HG03469 (cell line): ENCODE data around the gene GATAD2A.

Experiments
- ATAC-seq: cut with Tn5 transposase; IDR thresholded peaks from one replicate; pipeline ENCODE4 v1.9.1; 2021; ENCODE audit warnings: mild to moderate bottlenecking, moderate library complexity, moderate number of reproducible peaks; ENCODE audit not compliant: unreplicated experiment

GATAD2A gene

DNA sequence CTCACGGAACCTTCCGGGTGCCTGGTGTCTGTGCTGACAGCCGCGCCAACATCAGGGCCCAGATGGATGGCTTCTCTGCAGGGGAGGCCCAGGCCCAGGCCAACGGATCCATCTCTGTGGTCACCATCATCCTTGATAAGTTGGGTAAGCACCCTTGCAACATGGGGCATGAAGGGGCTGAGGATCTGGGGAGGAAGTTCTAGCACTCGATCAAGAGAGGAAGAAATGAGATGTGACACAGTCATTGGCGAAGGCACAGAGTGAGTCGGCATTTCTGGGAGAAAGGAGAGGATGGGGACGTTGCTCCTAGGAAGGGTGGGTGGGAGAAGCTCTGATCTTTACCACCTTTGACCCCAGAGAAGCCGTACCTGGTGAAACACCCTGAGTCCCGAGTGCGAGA lies 137.0 kb downstream of the GATAD2A start:
- no peak for ATAC-seq

DNA sequence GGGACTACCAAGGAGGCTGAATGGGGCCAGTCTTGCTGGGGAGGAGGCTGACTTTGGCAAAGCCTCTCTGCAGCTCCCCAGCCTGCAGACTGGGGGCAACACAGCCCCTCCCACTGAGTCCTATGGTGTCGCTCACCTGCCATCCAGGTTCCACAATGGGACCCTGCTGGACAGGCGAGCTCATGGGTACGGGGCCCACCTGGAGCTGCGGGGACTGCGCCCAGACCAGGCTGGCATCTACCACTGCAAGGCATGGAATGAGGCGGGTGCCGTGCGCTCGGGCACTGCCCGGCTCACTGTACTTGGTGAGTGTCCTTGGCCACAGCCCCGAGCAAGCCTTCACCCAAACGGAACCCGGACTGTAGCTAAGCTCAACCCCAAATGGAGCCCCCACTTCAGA lies 137.6 kb downstream of the GATAD2A start:
- no peak for ATAC-seq

DNA sequence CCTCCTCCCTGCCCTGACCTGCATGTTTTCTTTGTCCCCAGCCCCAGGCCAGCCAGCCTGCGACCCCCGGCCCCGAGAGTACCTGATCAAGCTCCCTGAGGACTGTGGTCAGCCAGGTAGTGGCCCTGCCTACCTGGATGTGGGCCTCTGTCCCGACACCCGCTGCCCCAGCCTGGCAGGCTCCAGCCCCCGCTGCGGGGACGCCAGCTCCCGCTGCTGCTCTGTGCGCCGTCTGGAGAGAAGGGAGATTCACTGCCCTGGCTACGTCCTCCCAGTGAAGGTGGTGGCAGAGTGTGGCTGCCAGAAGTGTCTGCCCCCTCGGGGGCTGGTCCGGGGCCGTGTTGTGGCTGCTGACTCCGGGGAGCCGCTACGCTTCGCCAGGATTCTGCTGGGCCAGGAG lies 138.2 kb downstream of the GATAD2A start:
- ATAC-seq: no peak

DNA sequence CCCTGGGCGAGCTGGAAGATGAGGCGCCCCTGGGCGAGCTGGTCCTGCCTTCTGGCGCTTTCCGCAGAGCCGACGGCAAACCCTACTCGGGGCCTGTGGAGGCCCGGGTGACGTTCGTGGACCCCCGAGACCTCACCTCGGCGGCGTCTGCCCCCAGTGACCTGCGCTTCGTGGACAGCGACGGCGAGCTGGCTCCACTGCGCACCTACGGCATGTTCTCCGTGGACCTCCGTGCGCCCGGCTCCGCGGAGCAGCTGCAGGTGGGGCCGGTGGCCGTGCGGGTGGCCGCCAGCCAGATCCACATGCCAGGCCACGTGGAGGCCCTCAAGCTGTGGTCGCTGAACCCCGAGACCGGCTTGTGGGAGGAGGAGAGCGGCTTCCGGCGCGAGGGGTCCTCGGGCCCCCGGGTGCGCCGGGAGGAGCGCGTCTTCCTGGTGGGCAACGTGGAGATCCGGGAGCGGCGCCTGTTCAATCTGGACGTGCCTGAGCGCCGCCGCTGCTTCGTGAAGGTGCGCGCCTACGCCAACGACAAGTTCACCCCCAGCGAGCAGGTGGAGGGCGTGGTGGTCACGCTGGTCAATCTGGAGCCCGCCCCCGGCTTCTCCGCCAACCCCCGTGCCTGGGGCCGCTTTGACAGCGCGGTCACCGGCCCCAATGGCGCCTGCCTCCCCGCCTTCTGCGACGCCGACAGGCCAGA lies 138.9 kb downstream of the GATAD2A start:
- no peak for ATAC-seq

DNA sequence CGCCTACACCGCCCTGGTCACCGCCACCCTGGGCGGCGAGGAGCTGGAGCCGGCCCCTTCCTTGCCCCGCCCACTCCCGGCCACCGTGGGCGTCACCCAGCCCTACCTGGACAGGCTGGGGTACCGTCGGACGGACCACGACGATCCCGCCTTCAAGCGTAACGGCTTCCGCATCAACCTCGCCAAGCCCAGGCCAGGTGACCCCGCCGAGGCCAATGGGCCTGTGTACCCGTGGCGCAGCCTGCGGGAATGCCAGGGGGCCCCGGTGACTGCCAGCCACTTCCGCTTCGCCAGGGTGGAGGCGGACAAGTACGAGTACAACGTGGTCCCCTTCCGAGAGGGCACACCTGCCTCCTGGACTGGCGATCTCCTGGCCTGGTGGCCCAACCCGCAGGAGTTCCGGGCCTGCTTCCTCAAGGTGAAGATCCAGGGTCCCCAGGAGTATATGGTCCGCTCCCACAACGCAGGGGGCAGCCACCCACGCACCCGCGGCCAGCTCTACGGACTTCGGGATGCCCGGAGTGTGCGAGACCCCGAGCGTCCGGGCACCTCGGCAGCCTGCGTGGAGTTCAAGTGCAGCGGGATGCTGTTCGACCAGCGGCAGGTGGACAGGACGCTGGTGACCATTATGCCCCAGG lies 139.6 kb downstream of the GATAD2A start:
- no peak for ATAC-seq

DNA sequence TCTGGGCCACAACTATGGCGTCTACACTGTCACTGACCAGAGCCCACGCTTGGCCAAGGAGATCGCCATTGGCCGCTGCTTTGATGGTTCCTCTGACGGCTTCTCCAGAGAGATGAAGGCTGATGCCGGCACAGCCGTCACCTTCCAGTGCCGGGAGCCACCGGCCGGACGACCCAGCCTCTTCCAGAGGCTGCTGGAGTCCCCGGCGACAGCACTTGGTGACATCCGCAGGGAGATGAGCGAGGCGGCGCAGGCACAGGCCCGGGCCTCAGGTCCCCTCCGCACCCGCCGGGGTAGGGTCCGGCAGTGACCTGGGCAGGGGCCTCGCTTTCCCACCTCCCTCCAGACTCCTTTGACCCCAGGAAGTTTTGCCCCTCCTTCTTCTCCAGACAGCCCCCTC lies 140.2 kb downstream of the GATAD2A start:
- ATAC-seq: no peak

DNA sequence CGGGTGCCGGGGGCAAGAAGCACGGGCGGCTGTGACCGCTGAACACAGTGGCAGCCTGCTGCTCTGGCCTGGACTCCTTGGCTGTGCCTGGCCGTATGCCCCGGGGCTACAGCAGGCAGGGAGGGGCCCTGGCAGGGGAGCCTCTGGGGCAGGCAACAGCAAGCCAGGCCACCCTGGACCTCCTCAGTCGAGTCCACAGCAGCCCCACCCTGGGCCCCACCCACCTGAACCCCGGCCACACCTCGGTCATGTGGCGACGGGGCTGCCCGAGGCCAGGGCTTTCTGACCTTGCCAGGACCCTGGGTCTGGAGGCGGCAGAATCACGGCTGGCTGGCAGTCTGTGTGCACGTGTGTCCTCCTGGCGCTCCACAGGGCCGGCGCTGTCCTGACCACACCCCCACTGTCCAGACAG lies 141.3 kb downstream of the GATAD2A start:
- no peak for ATAC-seq

DNA sequence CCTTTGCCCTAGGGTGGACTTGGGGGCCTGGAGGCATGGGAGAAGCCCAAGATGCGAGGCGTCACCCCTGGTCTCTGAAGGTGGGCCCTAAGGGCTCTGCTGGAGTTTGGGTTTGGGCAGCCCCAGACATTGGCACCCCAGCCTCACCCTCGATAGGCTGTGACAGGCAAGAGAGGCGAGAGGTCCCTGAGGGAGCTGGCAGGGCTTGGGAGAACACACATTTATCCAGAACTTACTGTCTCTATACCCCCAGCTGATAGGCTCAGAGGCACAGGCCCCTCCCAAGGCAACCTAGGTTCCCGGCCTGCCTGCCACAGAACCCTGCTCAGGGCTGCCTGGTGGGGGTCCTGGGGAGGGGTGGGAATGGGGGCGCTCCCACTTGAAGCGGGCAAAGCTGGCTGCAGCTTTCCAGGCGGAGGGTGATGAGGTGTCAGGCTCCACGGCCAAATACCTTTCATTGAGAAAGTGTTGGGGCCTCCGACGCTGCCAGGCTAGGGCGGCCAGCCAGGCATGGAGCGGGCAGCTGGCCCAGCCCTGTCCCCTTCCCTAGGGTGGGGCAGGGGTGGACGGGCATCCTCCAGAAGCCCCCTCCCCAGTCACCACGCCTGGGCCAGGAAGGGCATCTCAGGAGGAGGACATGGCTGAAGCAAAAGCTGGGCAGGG lies 142.3 kb downstream of the GATAD2A start:
- ATAC-seq: no peak

DNA sequence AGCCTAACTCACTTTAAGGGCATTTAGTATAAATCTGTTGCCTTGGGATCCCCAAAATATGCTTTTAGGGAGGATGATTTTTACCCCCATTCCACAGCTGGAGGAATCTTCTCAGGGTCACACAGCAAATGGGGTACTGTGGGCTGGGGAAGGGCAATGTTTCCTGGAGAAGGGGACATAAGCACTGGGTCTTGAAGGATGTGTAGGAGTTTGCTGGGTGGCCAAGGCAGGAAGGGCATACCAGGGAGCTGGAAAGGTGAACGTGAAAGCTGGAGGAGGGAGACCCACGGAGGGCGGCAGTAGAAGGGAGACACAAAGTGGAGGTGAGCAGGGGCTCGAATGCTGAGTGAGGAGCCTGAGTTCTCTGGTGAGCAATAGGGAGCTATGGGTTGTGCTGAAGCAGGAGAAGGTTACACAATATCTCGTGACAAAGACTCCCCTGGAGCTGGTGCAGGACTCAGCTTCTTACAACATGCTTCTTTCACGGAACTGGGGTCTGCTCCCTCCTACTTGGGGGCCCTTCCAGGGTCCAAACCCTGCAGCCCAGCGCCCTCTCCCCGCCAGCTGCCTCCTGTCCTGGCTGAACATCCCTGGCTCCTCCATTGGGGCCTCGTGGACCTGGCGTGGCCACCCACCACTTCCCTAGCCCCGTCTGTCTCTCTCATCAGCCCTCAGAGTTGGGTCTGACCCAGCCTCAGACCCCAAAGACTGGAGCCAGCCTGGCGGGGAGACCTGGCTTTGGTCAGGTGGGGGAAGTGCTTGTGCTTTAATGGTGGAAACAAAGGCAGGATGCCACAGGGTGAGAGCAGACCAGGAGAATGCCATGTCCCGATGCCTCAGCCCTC lies 143.7 kb downstream of the GATAD2A start:
- no peak for ATAC-seq

DNA sequence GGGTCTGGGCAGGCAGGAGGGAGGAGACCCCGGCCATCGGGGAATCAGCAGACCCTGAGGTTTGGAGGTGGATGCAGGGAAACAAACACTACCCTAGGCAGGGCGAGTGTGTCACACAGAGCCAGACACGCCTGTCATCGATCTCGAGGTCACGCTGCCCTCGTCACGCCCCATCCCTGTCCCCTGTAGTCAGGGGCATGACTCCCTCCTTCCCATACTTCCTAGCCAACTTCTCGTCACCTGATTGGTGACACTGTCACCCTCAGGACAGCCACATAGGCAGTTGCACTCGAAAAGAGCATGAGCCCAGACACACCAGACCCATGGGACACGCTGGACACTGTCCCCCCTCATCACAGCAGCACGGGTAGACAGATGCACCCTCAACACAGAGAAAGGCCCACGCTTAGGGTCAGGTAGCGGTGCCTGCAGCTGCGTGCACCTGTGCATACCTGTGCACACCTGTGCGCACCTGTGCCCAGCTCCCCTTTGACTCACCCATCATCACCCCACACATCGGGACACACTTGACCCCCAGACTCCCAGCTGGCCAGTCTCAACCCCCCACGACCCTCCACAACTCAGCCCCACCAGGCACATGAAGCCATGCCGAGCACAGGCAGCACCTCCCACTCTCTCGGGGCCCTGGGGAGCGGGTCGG lies 144.5 kb downstream of the GATAD2A start:
- ATAC-seq: no peak

DNA sequence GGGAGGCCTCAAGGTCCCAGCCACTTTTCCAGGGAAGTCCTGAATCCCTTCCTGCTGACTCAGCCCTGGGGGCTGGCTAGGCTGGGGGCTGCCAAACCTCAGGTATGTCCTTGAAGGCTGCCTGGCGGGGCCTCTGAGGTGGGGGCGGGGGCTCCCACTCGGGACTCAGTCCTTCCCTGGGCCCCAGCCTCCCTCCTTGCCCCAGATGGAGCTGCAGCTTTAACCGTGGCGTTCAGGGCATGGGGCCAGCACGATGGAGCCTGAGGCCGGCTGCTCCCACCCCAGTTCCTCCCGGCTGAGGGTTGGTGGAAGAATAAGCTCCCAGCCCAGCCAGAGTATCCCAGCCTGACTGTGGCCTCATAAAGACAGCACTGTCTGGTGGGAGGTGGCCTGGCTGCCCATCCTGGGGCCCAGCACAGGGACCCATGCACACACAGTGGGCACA lies 145.0 kb downstream of the GATAD2A start:
- no peak for ATAC-seq

DNA sequence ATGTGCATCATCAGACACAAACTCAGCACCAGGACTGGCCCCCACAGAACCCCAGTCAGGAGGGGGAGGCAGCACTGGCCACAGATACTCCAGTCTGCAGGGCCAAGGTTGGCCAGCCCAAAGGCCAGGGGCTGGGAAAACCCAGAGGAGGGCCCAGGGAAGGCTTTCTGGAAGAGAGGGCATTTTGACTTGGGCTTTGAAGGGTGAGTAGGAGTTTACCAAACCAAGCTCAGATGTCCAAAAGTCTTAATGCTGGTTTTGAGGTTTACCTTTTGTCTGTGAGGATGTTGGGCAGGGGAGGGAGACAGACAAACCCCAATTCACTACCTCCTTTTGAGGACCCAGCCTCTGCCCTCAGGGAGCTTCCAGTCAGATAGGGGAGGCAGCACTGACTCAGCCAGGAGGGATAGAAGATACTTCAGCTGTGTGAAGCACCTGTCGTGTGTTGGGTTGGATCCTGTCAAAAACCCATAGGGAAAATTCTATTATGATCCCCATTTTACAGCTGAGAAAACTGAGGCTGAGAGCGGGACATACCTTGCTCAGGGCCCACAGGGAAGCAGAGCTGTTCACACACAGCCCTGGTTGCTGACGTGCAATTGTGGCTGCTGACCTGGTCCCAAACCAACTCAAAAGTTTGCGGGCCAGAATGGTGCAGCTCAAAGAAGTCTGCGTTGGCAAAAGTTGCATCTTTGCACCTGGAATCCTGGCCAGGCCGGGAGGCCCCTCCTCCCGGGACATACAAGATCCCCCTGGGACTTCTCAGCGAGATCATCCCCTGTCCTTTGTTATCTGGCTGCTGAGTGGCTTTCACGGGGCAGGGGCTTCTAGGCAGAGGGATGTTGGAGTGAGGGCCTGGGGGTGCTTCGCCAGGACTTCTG lies 145.7 kb downstream of the GATAD2A start:
- ATAC-seq: no peak

DNA sequence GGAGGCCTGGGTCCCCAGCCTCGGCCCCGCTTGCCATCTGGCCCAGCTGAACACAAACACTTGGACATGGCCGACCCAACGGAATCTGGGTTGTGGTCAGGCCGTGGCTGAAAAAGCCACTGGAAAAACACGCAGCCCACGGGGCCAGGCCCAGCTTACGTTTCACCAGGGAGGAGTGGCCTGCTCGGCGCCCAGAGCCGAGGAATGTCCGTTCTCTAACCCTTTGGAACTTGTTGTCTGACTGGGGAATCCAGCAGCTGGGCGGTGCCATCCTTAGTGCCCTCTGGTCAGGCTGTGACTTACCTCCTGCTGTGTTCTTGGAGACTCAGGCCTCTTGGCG lies 146.3 kb downstream of the GATAD2A start:
- no peak for ATAC-seq

DNA sequence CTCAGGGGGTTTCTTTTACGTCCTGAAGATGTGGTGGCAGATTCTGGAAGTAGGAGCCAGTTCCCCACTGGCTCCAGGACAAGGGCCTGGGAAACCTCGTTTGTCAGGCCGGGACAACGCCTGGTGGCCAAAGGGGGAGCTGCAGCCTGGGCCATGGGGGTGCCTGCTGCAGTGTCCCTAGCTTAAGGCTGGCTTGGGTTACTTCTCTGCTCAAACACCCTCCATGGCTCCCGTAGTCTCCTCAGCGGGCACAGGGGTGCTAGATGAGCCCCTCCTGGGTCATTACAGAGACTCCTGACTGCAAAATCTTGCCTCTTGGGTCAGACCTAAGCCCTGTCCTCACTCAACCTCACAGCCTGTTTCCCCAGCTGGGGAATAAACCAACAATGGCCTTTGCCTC lies 147.3 kb downstream of the GATAD2A start:
- no peak for ATAC-seq

DNA sequence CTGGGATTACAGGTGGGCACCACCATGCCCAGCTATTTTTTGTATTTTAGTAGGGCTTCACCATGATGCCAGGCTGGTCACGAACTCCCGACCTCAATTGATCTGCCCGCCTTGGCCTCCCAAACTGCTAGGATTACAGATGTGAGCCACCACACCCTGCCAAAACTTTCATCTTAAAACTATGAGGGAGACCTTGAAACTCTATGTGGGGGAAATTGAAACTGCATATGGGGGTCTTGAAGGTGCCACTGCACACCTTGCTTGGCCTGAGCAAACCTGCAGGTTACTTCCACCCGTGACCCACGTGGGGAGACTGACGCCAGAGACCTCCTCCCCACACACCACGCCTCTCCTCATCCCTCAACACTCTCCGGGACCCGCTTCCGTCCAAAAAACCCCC lies 148.2 kb downstream of the GATAD2A start:
- ATAC-seq: no peak

DNA sequence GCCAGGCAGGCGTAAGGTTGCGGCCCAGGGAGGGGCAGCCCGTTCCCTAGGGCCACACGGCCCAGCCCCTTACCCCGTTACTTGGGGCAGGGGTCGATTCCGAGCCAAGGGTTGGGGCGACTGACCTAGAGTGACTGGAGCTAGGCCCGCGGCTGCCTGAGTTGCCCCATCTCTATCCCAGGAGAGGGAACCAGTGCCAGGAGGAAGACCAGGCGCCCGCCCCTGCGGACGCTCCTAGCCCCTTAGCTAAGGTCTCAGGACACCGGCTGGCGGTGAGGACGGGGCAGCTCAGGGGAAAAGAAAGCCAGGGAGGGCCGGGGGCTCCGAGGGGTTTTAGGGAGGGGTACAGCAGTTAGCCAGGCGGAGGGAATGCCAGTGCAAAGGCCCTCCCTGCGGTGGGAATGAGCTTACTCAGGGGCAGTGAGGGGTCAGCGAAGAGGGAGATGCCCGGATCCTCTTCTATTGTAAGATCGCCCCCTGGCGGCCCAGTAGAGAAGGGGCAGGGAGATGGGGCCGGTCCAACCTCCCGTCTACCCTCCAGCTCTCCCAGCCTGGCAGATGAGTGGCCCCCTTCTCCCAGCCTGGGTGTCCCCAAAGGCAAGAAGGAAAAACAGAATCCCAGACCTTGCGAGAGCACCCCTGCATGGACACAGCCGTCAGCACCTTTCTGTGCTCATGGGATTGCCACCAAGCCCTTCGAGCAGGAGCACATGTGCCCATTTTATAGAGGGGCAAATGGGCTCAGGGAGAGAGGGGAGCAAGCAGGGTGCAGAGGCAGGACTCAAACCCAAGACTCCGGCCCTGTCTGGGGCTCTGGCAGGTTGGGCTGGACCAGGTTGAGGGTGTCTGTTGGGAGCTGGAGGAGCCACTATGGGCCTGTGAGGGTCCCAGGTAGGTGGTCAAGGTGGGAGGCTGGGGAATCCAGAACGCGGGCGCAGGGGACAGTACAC lies 148.9 kb downstream of the GATAD2A start:
- ATAC-seq: no peak

DNA sequence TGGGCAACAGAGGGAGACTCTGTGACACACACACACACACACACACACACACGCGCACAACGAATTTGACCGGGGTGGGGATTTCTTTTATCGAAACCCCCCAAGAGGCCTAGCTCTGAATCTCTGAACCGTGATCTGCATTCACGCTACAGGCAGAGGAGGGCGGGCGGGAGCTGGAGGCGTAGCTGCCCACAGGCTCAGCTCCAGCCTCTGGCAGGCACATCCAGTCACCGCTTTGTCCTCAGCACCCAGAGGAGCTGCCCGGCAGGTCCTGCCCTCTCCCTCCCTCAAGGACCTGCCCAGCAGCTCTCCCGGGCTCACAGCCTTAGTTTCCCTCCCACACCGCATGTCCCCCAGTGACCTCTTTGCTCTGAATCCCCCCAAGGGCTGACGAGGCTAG lies 152.6 kb downstream of the GATAD2A start:
- no peak for ATAC-seq
